Thoracic aorta endothelial cell (primary cell): ENCODE results near the gene OSTC. TPM values are rescaled to one million over a fixed set of nuclear protein-coding genes. Genes with fewer than 3 reads are reported as not detected.

ENCODE experiments used
- small RNA-seq: library from RNA; depleted of rRNA; stranded (forward); fragments of <200 nt; gene quantifications from one replicate; pipeline ENCODE3, GENCODE V24; 2012
- total RNA-seq: library from RNA; depleted of rRNA; stranded (reverse); fragments of >200 nt; gene quantifications from 2 replicates; pipeline ENCODE4 v1.2.3, GENCODE V29; 2012

OSTC gene
- 256 and 285 TPM in 2 replicates for total RNA-seq

DNA sequence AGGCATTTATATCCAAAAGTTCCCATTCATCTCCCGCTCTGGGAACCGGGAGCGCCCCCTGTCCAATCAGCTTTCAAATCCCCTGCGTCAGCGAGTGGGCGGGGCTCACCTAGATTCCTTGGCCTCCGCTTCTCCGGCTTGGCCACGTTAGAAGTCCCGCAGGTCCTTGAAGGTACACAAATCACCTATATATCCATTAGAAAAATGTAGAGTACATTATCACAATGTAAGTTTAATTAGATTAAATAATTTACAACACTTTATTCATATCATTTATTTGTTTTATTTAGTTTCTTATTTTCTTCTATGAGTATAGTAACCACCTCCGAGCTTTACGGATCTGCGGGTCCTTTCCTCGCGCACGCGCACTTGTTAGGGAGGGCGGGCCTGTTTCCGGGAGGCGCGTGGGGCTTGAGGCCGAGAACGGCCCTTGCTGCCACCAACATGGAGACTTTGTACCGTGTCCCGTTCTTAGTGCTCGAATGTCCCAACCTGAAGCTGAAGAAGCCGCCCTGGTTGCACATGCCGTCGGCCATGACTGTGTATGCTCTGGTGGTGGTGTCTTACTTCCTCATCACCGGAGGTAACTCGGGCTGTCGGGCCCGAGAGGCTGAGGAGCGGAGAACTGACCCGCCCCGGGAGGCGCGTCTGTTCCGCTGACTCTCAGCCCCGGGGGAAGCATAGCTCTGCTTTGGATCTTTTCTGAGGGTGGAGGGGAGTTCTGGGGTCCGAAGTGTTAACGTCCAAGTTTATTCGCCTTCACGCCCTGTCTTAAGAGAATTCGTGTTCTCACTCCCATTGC lies at the start of gene OSTC:
TSS of gene OSTC (plus strand) at position 388 of the 802 bp plus-strand sequence. CDS start at position 445, 57 bp downstream.

DNA sequence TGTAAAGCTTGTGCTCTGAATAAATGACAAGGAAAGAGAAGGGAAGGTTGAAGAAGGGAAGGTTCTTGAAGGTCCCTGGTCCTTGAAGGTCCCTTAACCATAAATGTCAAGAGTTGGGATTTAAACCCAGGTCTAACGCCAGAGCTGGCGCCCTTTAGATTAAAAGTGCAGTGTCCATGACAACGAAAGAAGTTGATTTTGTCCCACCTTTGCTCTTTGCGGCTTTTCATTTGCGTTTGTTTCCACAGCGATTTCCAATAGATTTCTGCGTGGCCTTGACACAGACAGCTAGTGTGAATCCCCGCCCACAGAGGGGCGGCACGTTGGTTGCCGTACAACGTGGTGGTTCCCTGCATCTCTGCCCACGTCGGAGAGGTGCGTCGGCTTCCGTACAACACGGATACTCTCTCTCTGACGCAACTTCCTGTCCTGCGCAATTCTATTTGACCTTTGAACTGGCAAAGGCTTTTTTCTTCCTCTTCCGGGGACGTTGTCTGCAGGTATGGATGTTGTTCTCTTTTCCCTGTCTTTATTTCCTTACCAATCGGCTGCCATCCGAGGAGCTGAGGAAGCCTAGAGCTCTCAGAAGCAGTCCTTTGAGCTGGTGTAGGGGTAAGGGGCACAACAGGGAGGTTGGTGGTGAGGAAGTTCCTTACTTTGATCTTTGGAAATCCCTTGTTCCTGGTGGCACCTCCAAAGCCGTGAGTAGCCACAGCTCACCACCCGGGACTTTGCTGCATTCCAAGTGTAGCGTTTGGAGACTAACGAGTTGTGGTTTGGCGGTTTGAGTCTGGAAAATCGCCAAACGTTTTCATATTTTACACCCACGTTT lies 30.1 kb upstream of the OSTC start, which contains the start of gene RPL34:
TSS of gene RPL34 (plus strand) at position 476 of the 832 bp plus-strand sequence. CDS start 1,384 bp downstream, outside the sequence.

Small RNA genes within 50 kb of the gene (small RNA-seq; reads per million reads assigned to genes)
- not detected for gene RNU6-431P

Other genes starting within 250 kb of the OSTC start
- gene RPL34, start 30.0 kb upstream of the OSTC start, total RNA-seq = 686 and 765 TPM in 2 replicates
- gene ETNPPL, start 112.5 kb downstream of the OSTC start, total RNA-seq = 0.22 and 0.27 TPM in 2 replicates